ENCODE data around the gene TBC1D22A.

TBC1D22A gene

DNA sequence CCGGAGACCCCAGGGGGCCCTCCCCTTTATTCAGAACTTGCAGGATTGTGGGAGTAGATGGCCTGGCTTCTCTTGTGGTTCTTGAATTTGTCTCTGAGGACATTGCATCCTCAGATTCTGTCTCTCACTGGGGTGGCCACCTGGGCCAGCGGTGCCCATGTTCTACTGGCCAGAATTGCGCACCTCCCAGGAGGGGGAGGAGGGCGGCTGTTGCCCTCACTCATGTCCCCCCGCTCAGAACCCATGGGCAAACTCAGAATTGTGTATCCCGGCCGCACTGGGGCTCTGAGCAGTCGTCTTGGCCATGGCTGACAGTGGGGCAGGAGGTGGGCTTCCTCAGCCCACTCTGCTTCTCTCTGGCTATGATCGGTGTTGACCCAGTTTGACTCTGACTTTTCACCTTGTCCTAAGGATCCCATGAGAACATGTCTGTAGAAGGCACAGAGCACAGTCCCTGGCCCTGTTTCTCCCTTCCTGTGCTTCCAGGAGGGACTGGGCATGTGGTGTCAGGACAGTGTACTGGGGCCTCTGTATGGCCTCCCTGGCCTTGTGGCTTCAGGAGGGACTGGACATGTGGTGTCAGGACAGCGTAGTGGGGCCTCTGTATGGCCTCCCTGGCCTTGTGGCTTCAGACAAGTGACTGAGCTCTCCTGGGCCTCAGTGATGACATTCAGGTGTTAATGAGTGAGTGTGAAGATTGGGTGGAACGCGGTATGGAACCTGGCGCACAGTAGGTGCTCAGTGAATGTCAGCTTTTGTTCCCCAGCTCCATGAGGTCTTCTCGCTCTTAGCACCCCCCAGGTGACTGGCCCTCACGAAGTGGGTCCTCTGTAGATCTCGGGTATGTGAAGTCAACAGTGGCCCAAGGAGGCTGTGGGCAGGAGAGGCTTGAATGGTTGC, 99.3 kb downstream of the TBC1D22A start:
- no peak for DNase-seq

DNA sequence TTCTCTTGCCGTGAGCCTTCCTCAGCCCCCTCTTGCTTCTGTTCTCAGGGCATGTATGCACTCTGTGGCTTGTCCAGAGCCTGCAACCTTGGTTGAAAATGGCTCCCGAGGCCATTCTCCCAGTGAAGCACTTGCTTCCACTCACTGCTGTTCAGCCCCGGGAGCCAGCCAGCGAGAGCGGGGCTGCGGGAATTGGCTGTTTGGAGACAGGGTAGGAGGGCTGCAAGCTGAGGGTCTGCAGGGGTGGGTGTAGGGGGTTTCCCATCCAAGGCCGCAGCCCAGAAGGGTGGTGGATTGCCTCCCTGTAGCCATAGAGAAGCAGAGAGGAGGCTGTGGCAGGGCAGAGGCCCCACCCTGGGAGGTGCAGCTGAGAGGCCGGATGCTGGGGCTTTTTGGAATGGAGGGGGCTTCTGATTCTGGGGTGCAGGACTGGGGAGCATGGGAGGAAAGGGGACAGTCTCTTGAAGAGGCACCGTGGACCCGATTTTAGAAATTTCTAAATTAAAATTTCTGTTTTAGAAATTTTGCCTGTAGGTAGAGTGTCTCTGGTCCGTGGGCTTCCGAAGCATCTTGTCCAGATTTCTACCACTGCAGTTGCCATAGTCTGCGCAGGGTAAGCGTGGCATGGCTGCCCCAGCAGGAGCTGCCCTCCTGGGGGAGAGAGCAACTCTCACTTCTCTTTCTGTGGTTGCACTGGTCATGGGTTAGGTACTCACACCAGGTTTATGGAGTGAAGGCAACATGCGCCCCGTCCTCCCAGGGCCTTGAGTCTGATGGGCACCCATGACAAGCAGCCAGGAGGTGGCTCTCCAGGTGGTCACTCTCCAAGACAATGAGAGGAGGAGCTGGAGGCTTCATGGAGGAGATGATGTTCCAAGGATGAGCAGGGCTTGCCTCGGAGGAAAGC, 100.2 kb downstream of the TBC1D22A start:
- no peak for DNase-seq

DNA sequence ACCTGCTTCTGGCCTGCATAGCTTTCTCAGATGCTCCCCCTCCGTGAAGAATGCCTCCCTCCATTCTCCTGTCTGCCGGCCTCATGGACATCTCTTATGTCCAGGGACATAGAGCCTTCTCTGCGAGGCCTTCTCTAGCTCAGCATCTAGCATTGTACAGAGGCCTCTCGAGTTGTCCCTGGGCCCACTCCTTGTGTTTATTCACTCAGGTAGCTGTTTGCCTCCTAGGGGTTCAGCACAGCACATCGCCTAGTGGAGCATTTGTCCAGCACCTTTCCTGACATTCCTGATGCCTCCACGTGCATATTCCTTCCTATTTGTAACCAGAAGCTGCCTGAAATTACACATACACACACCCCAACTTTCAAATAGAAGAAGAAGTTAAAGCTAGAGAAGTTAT, 101.3 kb downstream of the TBC1D22A start:
- no peak for DNase-seq

DNA sequence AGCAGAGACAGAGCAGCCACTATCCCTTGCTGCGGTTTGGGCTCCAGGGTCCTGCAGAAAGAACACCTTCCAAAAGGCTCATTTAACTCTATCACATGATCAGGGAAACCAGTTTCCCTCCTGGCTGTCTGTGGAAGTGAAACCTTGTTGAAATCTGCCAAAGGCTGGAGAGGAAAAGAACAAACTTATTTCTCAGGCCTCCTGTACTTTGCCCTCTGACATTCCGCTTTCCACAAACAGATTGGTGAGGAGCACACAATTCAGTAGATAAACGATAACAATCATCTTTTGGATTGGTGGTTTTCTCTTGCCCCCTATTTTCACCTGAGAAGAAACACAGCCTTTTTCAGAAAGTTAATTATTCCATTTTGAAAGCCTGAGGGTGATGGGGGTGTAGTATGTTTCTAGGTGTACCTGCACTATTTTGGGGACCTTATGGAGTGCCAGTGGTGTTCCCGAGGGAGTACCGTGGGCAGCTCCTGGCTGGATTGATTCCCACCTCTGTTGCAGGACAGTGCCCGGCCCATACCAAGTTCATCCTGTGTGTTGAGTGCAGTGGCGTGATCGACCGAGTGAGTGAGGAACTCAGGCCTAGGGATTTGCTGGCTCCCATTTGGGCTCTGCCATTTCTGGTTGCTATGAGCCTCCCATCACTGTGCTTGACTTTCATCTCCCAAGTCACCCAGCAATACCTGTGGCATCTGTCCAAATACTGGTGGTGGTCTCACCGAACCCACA, 102.0 kb downstream of the TBC1D22A start:
- no peak for DNase-seq

- no peak for DNase-seq
These were observed 102.6 kb downstream of the TBC1D22A start for GRCh38 chr22:46865052-46865434.

DNA sequence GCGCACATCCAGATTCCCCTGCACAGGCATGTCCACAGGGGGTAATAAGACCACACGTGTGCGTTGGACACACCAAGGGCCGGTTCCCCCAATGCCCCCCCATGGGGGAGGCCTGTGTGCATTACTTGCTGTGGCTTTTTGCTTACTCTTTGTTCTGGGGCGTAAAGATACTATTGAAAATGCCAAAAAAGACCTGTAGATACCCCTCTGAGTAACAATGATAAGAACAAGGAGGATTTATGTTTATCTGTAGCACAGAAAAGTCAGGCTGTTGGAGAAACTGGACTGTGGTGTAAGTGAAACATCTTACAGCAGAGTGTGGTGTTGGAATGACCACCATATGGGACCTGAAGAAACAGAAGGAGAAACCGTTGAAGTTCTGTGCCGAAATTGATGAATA, 103.2 kb downstream of the TBC1D22A start:
- DNase-seq = no peak

GRCh38 chr22:46866591-46866990, 104.1 kb downstream of the TBC1D22A start:
- no peak for DNase-seq

GRCh38 chr22:46867106-46867505, 104.7 kb downstream of the TBC1D22A start:
- no peak for DNase-seq

GRCh38 chr22:46869329-46869728, 106.9 kb downstream of the TBC1D22A start:
- DNase-seq = no peak

DNA sequence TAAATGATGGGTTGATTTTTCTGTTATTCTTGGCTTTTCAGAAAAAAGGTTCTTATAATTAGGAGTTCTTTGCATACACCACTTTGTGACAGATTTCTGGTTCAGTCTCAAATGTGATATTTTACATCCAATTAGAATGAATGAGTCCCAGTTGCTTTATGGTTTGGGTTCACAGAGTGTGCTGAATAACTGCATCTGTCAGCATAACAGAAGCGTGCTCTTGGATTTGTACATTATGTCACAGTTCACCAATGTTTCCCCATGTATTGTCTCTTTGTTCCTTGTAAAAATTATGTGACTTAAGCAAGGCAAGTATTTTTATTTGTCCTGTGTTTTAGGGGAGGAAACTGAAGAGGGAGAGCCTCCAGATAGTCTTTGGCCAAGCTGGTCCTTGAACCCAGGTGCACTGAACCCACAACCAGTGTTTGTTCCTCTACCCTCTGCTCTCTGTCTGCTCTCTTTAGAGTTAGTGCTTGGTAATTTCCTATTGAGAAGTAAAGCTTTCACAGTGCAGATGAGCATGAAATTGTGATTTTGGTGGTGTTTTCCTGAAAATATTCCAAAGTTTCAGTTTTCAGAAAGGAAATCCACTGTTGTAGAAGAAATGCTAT, 107.5 kb downstream of the TBC1D22A start:
- DNase-seq = no peak

DNA sequence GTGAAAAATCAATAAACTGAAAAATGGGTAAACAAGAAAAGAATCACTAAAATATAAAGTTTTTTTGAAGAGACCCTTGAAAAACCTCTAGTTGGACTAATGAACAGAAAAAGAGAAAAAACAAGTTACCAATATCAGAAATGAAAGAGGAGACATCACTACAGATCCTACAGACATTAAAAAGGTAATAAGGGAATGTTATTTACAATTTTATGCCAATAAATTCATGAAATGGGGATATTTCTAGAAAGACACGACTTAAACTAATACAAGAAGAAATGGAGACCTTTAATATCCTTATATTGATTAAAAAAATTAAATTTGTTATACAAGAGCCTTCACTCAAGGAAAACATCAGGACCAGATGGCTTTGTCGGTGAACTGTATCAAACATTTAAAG, 109.4 kb downstream of the TBC1D22A start:
- DNase-seq = no peak

DNA sequence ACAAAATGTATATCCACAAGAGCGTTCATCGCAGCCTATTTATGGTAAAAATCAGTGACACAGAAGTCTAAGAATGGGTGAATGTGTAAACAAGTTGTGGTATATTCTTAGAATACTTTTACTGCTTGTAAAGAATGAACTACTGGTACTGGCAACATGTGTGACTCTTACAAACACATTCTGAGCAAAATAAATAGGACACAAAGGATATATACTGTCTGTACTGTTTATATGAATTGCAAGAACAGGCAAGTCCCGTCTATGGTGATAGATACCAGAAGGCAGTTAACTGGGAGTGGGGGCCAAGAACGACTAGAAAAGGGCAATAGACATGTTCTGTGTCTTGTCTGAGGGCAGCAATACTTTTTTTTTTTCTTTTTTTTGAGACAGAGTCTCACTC, 112.6 kb downstream of the TBC1D22A start:
- DNase-seq = no peak

- DNase-seq = no peak
These were observed 114.0 kb downstream of the TBC1D22A start for GRCh38 chr22:46876357-46876934.

- DNase-seq = no peak
These were observed 115.9 kb downstream of the TBC1D22A start for GRCh38 chr22:46878191-46878948.

DNA sequence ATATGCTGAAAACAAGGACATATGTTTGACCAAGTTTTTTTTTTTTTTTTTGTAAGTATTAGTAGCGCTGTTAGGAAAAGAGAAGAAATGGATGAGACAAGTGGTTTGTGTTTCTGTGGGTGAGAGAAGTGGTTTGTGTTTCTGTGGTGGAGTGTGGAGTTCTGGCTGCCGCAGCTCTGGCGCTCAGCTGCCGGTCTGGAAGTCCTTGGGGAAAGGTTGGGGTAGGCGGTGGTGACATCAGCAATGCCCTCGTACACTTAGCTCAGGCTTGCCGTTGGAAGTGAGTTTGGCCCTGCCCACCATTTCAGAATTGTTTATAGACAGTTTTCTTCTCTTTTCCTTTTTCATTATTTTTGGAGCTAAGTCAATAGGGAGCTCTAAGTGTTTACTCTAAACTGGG, 116.6 kb downstream of the TBC1D22A start:
- no peak for DNase-seq

DNA sequence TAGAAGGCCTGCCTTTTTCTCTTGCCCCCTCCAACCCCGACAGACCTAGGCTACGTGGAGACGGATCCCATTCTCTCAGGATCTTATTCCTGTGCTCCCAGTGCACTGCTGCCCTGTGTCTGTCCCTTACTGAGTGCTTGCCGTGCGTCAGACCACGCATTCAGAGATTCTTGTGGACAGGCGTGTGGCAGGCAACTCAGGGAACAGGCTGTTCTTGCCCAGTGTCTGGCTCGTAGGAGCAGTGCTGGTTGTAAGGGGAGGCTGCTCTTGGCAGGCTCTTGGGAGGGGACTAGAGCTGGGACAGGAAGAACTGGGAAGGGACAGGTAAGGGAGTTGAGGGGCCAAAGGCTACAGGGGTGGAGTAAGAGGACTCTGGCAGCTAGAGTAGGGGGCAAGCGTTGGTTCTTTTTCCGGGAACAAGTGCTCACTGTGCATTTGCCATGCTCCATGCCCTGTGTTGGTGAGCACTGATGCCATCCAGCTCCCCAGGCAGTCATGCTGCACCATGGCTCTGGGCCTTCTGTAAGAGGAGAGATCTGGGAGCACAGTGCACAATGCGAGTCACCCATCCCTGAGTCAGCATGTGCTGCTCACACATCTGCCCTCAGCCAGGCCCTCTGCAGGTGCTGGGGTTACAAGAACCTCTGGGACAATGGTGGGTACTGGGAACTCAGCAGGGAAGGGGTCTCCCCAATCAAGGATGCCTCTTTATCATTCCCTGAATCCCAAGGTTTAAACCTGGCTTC, 119.1 kb downstream of the TBC1D22A start:
- DNase-seq = no peak

DNA sequence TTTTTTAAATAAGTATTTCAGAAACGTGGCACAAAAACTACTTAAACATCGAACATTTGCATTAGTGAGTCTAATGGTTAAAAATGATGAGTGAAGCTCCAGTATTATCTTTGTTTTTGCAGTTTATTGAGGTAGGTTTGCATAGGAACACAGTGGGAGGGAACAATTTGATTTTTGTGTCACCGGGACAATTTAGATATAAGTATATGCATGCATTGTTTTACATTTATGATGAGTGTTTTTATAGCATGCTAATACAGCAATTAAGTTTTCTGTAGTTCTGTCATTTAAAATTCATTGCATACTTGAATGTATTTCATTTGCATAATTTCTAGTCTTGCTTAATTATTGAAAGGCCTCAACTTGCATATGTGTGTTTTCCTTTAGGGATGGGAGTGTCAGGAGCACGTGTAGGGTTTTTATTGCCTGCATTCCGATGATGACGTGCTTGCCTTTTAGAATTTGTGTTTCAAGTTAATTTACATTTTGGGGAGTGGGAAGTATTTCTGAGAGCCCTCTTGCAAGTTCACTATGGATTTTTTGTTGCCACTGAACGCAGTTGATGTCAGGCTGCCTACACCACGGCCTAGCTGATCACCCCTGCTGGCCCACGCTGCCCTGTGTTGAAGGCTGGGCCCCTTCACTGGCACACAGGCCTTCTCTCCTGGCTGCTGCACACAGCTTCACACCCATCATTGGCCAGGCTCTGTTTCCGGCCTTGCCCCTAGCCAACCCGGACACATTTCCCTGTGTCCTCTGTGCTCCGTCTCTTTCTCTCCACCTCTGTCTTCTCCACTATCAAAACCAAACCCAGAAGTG, 120.9 kb downstream of the TBC1D22A start:
- no peak for DNase-seq

GRCh38 chr22:46884365-46884764, 121.9 kb downstream of the TBC1D22A start:
- DNase-seq = no peak

DNA sequence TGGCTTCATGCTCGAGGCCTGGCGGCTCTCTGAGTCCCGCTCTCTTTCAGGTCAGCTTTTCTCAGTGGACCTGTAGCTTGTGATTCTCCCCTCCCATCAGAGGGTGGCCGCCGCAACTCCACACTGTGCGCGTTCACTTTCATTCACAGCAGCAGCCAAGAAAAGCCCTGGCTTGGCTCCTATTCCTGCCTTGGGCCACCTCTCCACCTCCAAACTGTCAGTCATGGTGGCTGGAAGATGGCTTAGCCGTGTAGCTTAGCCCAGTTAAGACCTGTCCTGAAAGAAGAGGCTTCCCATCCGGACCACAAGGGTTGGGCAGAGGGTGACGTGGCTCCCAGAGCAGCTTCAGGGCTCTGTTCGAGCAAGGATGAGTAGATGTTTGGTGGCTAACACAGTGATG, 125.5 kb downstream of the TBC1D22A start:
- no peak for DNase-seq

DNA sequence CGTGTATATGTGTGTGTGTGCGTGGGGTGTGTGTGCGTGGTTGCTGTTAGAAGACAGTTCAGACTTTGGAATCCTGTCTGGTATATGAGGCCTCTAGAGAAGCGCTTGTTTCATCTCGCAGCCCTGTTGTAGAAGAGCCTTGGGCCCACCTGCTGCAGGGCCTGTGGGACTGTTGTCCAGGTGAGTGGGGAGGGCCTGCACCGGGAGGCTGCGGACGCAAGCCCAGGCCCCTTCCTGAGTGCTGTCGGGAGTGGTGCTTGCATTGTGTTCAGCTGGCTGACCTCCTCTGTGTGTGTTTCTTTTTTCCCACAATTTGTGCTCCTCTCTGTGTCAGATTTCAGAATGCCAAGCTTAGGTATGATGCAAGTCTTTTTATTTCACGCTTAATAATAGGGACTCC, 128.4 kb downstream of the TBC1D22A start:
- DNase-seq = no peak
